Neural progenitor cell (in vitro differentiated cells): ENCODE results near the gene PLXDC2. TPM values are rescaled to one million over a fixed set of nuclear protein-coding genes. Genes with fewer than 3 reads are reported as not detected.
A peak's percentile ranks its signal among the peaks of the same experiment; 100 is the strongest.

Experiments used
- DNase-seq: peaks from one replicate; pipeline ENCODE4 v3.0.0-alpha.2; 2016; ENCODE audit warnings: low spot score
- H2AFZ ChIP-seq: fragments of 200-600 bp; sonication (generic); replicated peaks from 2 replicates; pipeline ENCODE4 v1.6.1; 2016; ENCODE audit warnings: antibody characterized with exemption
- H3F3A ChIP-seq: fragments of 200-600 bp; sonication (generic); 2 replicates; pipeline ENCODE4 v1.6.1; 2016; ENCODE audit warnings: antibody characterized with exemption, low read depth
- H3K27ac ChIP-seq: fragments of 200-600 bp; sonication (generic); 2 replicates; pipeline ENCODE4 v1.5.1; 2016; ENCODE audit warnings: mild to moderate bottlenecking
- H3K27me3 ChIP-seq: fragments of 200-600 bp; sonication (generic); 2 replicates; pipeline ENCODE4 v1.6.1; 2016; ENCODE audit warnings: mild to moderate bottlenecking, moderate library complexity
- H3K36me3 ChIP-seq: fragments of 200-600 bp; sonication (generic); 2 replicates; pipeline ENCODE4 v1.5.1; 2016
- H3K4me1 ChIP-seq: fragments of 200-600 bp; sonication (generic); 2 replicates; pipeline ENCODE4 v1.6.1; 2016; ENCODE audit warnings: mixed run types
- H3K4me2 ChIP-seq: fragments of 200-600 bp; sonication (generic); 2 replicates; pipeline ENCODE4 v1.6.1; 2016
- H3K4me3 ChIP-seq: fragments of 200-600 bp; sonication (generic); 2 replicates; pipeline ENCODE4 v1.5.1; 2016
- H3K79me2 ChIP-seq: fragments of 200-600 bp; sonication (generic); 2 replicates; pipeline ENCODE4 v1.6.1; 2016; ENCODE audit warnings: low read depth
- H3K9ac ChIP-seq: fragments of 200-600 bp; sonication (generic); 2 replicates; pipeline ENCODE4 v1.6.1; 2016
- H3K9me3 ChIP-seq: fragments of 200-600 bp; sonication (generic); 2 replicates; pipeline ENCODE4 v1.5.1; 2016; ENCODE audit warnings: low read depth
- H4K20me1 ChIP-seq: fragments of 200-600 bp; sonication (generic); 2 replicates; pipeline ENCODE4 v1.6.1; 2016; ENCODE audit warnings: low read depth
- H3K27ac Mint-ChIP-seq: 3 replicates; pipeline ENCODE4 v1.8.0; 2021; ENCODE audit warnings: mixed read lengths
- H3K27me3 Mint-ChIP-seq: 2 replicates; pipeline ENCODE4 v1.8.0; 2022; ENCODE audit warnings: low read depth, mild to moderate bottlenecking, inconsistent platforms, moderate library complexity, mixed read lengths; ENCODE audit not compliant: insufficient read depth
- H3K36me3 Mint-ChIP-seq: 3 replicates; pipeline ENCODE4 v1.8.0; 2021; ENCODE audit warnings: mixed read lengths
- H3K4me1 Mint-ChIP-seq: 3 replicates; pipeline ENCODE4 v1.8.0; 2021; ENCODE audit warnings: mixed read lengths
- H3K4me3 Mint-ChIP-seq: 3 replicates; pipeline ENCODE4 v1.8.0; 2021; ENCODE audit warnings: mild to moderate bottlenecking, moderate library complexity, mixed read lengths
- H3K9me3 Mint-ChIP-seq: 3 replicates; pipeline ENCODE4 v1.8.0; 2020; ENCODE audit warnings: mixed read lengths
- CTCF ChIP-seq: fragments of 200-600 bp; sonication (generic); IDR thresholded peaks from 2 replicates; pipeline ENCODE4 v1.5.1; 2017; ENCODE audit warnings: antibody characterized with exemption, mild to moderate bottlenecking
- EZH2 ChIP-seq: fragments of 200-600 bp; sonication (generic); IDR thresholded peaks from 2 replicates; pipeline ENCODE4 v1.6.1; 2017; ENCODE audit warnings: antibody characterized with exemption, mild to moderate bottlenecking, moderate library complexity
- EZH2phosphoT487 ChIP-seq: fragments of 200-600 bp; sonication (generic); IDR thresholded peaks from 2 replicates; pipeline ENCODE4 v1.6.1; 2017; ENCODE audit warnings: antibody characterized with exemption
- total RNA-seq: library from RNA; depleted of rRNA; stranded (reverse); fragments of >200 nt; gene quantifications from 2 replicates; pipeline ENCODE4 v1.2.3, GENCODE V29; 2015; ENCODE audit warnings: low replicate concordance

The PLXDC2 gene
- total RNA-seq, 1 donor from 2014 or later = 44.2 TPM

GRCh38 chr10:19979628-19980027 is 163.4 kb downstream of the PLXDC2 start:
- no peak overlapping the region for H3K9ac ChIP-seq
- no peaks in the 10 kb centered on the region for H3K9me3 ChIP-seq
- H3K27me3 ChIP-seq = no peaks in the 10 kb centered on the region
- peaks cover 12% of the 10 kb centered on the region for H4K20me1 ChIP-seq
- peaks cover 32% of the 10 kb centered on the region for H3F3A ChIP-seq
- peaks cover 34% of the 10 kb centered on the region for H3K4me1 ChIP-seq
- no peak overlapping the region for H3K27ac ChIP-seq
- no peaks in the 10 kb centered on the region for H3K27me3 Mint-ChIP-seq
- H3K36me3 Mint-ChIP-seq = peaks cover 7% of the 10 kb centered on the region
- no peak overlapping the region for H3K4me2 ChIP-seq
- no peak overlapping the region for H3K27ac Mint-ChIP-seq
- peaks cover 3% of the 10 kb centered on the region for H3K4me1 Mint-ChIP-seq
- H3K4me3 Mint-ChIP-seq = no peak overlapping the region
- no peak for DNase-seq
- no peaks in the 10 kb centered on the region for H3K36me3 ChIP-seq
- peaks cover 8% of the 10 kb centered on the region for H3K9me3 Mint-ChIP-seq
- H3K79me2 ChIP-seq = peaks cover 84% of the 10 kb centered on the region
- H2AFZ ChIP-seq = no peak overlapping the region
- H3K4me3 ChIP-seq = no peak overlapping the region
- TF ChIP-seq EZH2phosphoT487 = no peak
- TF ChIP-seq EZH2 = no peak
- TF ChIP-seq CTCF = no peak

- Histone ChIP-seq H3K36me3 (no peaks in the 10 kb centered on the region), H4K20me1 (peaks cover 22% of the 10 kb centered on the region), H3K4me2 (peak overlapping the region; percentile 70), H2AFZ (no peak overlapping the region), H3K9me3 (no peaks in the 10 kb centered on the region), H3F3A (peaks cover 66% of the 10 kb centered on the region), H3K4me1 (peaks cover 60% of the 10 kb centered on the region), H3K9ac (no peak overlapping the region), H3K27ac (peak overlapping the region; percentile 77), H3K27me3 (no peaks in the 10 kb centered on the region), H3K79me2 (peaks cover 82% of the 10 kb centered on the region), H3K4me3 (no peak overlapping the region)
- no peak for TF ChIP-seq CTCF
- no peak for TF ChIP-seq EZH2phosphoT487
- TF ChIP-seq EZH2 = no peak
- Mint-ChIP-seq H3K9me3 (no peaks in the 10 kb centered on the region), H3K27ac (no peak overlapping the region), H3K4me3 (no peak overlapping the region), H3K4me1 (peaks cover 23% of the 10 kb centered on the region), H3K27me3 (no peaks in the 10 kb centered on the region), H3K36me3 (no peaks in the 10 kb centered on the region)
- DNase-seq = no peak
Measured at GRCh38 chr10:19983880-19984565, 167.8 kb downstream of the PLXDC2 start.

GRCh38 chr10:19985745-19986144 is 169.5 kb downstream of the PLXDC2 start:
- no peaks in the 10 kb centered on the region for H3K36me3 Mint-ChIP-seq
- peak overlapping the region; percentile 36 for H3K4me2 ChIP-seq
- H3K9me3 ChIP-seq = no peaks in the 10 kb centered on the region
- no peak overlapping the region for H3K4me3 ChIP-seq
- H2AFZ ChIP-seq = no peak overlapping the region
- no peaks in the 10 kb centered on the region for H3K27me3 ChIP-seq
- DNase-seq = no peak
- no peak overlapping the region for H3K27ac Mint-ChIP-seq
- H3K27me3 Mint-ChIP-seq = no peaks in the 10 kb centered on the region
- peaks cover 56% of the 10 kb centered on the region for H3K4me1 ChIP-seq
- peaks cover 84% of the 10 kb centered on the region for H3K79me2 ChIP-seq
- H4K20me1 ChIP-seq = peaks cover 22% of the 10 kb centered on the region
- peaks cover 23% of the 10 kb centered on the region for H3K4me1 Mint-ChIP-seq
- no peak overlapping the region for H3K9ac ChIP-seq
- TF ChIP-seq EZH2phosphoT487 = no peak
- TF ChIP-seq EZH2 = no peak
- TF ChIP-seq CTCF = no peak
- H3F3A ChIP-seq = peaks cover 66% of the 10 kb centered on the region
- peak overlapping the region; percentile 4 for H3K27ac ChIP-seq
- H3K36me3 ChIP-seq = no peaks in the 10 kb centered on the region
- no peaks in the 10 kb centered on the region for H3K9me3 Mint-ChIP-seq
- H3K4me3 Mint-ChIP-seq = no peak overlapping the region
